Measurements from ENCODE around the gene ADGRG4. TPM values are rescaled to one million over a fixed set of nuclear protein-coding genes. Genes with fewer than 3 reads are reported as not detected.
A peak's percentile ranks its signal among the peaks of the same experiment; 100 is the strongest.
"Not testable (repeated sequence)": the region's sequence is repeated elsewhere in the genome, so short reads cannot be mapped to it uniquely, and the experiment has no call there.

The ADGRG4 gene
- not detected in 2 replicates for polyA plus RNA-seq (2012; rRNA removed)
- polyA plus RNA-seq (2012; cell fraction: cytosol; rRNA removed), result not detected in 2 replicates
- not detected in 2 replicates for polyA plus RNA-seq (2012; cell fraction: nucleus; rRNA removed)

GRCh38 chrX:136300721-136301120, at the start of gene ADGRG4:
TSS of gene ADGRG4 (plus strand) at chrX:136300963. CDS start at chrX:136308778, 7,815 bp downstream.
- H3K4me2 ChIP-seq; H3F3A ChIP-seq (replicated peaks; ENCODE audit: insufficient read depth); H3K9ac ChIP-seq; H3K27me3 ChIP-seq (ENCODE audit: insufficient read depth); H2AFZ ChIP-seq (ENCODE audit: low read depth); H3K79me2 ChIP-seq (ENCODE audit: insufficient read depth); H3K4me3 ChIP-seq (ENCODE audit: low read depth in 2 of 2, low read length in 1 of 2); H3K4me1 ChIP-seq (ENCODE audit: control insufficient read depth in 1 of 2, insufficient read depth in 2 of 2, low read depth in 1 of 2, low read length in 1 of 2); DNase-seq; H3K27ac ChIP-seq (ENCODE audit: low read depth in 2 of 2, low read length in 1 of 2); POLR2A ChIA-PET; H3K9me2 ChIP-seq; CTCF ChIA-PET; H3K9me3 ChIP-seq; H3K36me3 ChIP-seq (replicated peaks in 1 of 2; ENCODE audit: control insufficient read depth in 1 of 2, insufficient read depth in 2 of 2, low read length in 1 of 2); H4K20me1 ChIP-seq (ENCODE audit: insufficient read depth): not testable (repeated sequence)
- 27% methylated on average over 4 of the region's 4 CpGs for WGBS (ENCODE audit: low lambda C conversion rate)

- no peaks in the 10 kb centered on the region for H3K36me3 ChIP-seq (replicated peaks in 1 of 2; ENCODE audit: control insufficient read depth in 1 of 2, insufficient read depth in 2 of 2, low read length in 1 of 2)
- H4K20me1 ChIP-seq (ENCODE audit: insufficient read depth), result no peaks in the 10 kb centered on the region
- WGBS (ENCODE audit: low lambda C conversion rate), result 12% methylated on average over 25 of the region's 73 CpGs
- no peaks in the 10 kb centered on the region; the same call in 1 of the 2 replicates for H3K27me3 ChIP-seq (ENCODE audit: insufficient read depth)
- no peaks in the 10 kb centered on the region for H3F3A ChIP-seq (replicated peaks; ENCODE audit: insufficient read depth)
- peak within 1 kb of the TSS; percentile 65 to 73 for H3K4me3 ChIP-seq (ENCODE audit: low read depth in 2 of 2, low read length in 1 of 2)
- H3K4me1 ChIP-seq (ENCODE audit: control insufficient read depth in 1 of 2, insufficient read depth in 2 of 2, low read depth in 1 of 2, low read length in 1 of 2), result no peaks in the 10 kb centered on the region; a peak in 2 of 4 replicates
- H3K9me3 ChIP-seq, result no peaks in the 10 kb centered on the region
- DNase-seq, result peak; percentile 91
- no peaks in the 10 kb centered on the region for H3K9me2 ChIP-seq
- H3K27ac ChIP-seq (ENCODE audit: low read depth in 2 of 2, low read length in 1 of 2), result peak within 1 kb of the TSS in 1 of 2 experiments; percentile 38; a peak in 2 of 4 replicates
- ChIA-PET POLR2A (interaction anchor here (0.6 kb wide), 1 partner anchor 236 kb away, joined by 3 read pairs; no protein-coding TSS in a partner anchor), CTCF (interaction anchor here (0.8 to 1.0 kb wide), 2 partner anchors 17 to 223 kb away, joined by 3 to 4 read pairs; no protein-coding TSS in a partner anchor)
- H3K4me2 ChIP-seq, result peak within 1 kb of the TSS; percentile 68
- peak within 1 kb of the TSS; percentile 84 for H2AFZ ChIP-seq (ENCODE audit: low read depth)
- H3K9ac ChIP-seq, result peak within 1 kb of the TSS; percentile 76
- peaks cover 15% of the 10 kb centered on the region for H3K79me2 ChIP-seq (ENCODE audit: insufficient read depth)
- TF ChIP-seq POLR2AphosphoS5 (IDR thresholded peaks at IDR 0.05; ENCODE audit: low read depth, low read length), result peak; percentile 49
- no peak for TF ChIP-seq TCF12 (IDR thresholded peaks at IDR 0.05)
- 0 out of 2 replicates have a peak, but pooled peaks have one; percentile 15 for TF ChIP-seq MAX (IDR thresholded peaks at IDR 0.05; ENCODE audit: low read depth)
- 0 out of 2 replicates have a peak, but pooled peaks have one; percentile 16 for TF ChIP-seq SIN3A (IDR thresholded peaks at IDR 0.05; ENCODE audit: borderline replicate concordance, low read depth, low read length)
- no peak for TF ChIP-seq GATA2 (CRISPR knock-in tag; IDR thresholded peaks at IDR 0.05)
- TF ChIP-seq YY1 (IDR thresholded peaks at IDR 0.05; ENCODE audit: low read depth), result peak; percentile 75
- TF ChIP-seq TAF1 (IDR thresholded peaks at IDR 0.05; ENCODE audit: borderline replicate concordance, low read depth, low read length), result peak; percentile 58; the same call in 1 of the 2 replicates
- TF ChIP-seq USF2 (IDR thresholded peaks at IDR 0.05; ENCODE audit: borderline replicate concordance, low read depth, low read length), result no peak
- TF ChIP-seq RFX5 (IDR thresholded peaks at IDR 0.05; ENCODE audit: low read length), result peak; percentile 85
- TF ChIP-seq NRF1 (IDR thresholded peaks at IDR 0.05; ENCODE audit: low read depth, low read length), result peak; percentile 62
Observed at GRCh38 chrX:136251041-136251991, 49.4 kb upstream of the ADGRG4 start, which contains the start of gene MAP7D3. TSS of gene MAP7D3 (minus strand) at chrX:136251400. CDS start at chrX:136251358, 42 bp downstream.

All from SK-N-SH (cell line).